Measurements from ENCODE around the gene GAB2. TPM values are rescaled to one million over a fixed set of nuclear protein-coding genes. Genes with fewer than 3 reads are reported as not detected.

GAB2 gene
- total and polyA plus RNA-seq, 2 experiments from 2014 or later, result 4.9 to 10.2 TPM

DNA sequence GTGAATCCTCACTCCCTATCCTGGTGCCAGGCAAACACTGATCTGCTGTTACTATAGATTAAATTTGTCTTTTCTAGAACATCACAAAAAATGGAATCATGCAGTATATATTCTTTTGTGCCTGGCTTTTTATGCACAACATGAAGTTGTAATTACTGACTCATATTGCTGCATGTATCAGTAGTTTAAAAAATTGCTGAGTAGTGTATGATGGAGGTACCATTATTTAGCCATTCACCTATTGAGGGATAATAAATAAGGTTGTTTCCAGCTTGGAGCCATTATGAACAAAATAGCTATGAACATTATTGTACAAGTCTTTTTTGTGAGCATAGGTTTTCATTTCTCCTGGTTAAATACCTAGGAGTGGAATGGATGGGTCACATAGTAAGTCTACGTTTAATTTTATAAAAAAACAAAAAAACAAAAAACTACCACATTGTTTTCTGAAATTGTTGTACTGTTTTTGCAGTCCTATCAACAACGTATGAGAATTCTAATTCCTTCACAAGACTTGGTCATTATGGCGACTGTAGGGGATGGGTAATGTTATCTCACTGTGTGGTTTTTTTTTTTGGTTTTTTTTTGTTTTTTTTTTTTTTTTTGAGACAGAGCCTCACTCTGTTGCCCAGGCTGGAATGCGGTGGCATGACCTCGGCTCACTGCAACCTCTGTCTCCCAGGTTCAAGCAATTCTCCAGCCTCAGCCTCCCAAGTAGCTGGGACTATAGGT is 117.3 kb downstream of the GAB2 start:
- Histone ChIP-seq H3K36me3 (replicated peaks; ENCODE audit: insufficient read depth, low read depth) (no peaks in the 10 kb centered on the region), H3K4me2 (no peak overlapping the region), H3K4me1 (ENCODE audit: insufficient read depth) (peaks cover 15% of the 10 kb centered on the region), H3K79me2 (peaks cover 38% of the 10 kb centered on the region), H3K4me3 (no peak overlapping the region), H3K9me3 (ENCODE audit: low read depth) (no peaks in the 10 kb centered on the region), H3K9me2 (replicated peaks; ENCODE audit: insufficient read depth) (no peaks in the 10 kb centered on the region), H3K27ac (no peak overlapping the region), H2AFZ (no peak overlapping the region), H4K20me1 (ENCODE audit: insufficient read depth, poor library complexity, severe bottlenecking) (no peaks in the 10 kb centered on the region), H3K27me3 (no peaks in the 10 kb centered on the region)
- no peak for DNase-seq (ENCODE audit: low spot score)
- WGBS (ENCODE audit: low lambda C conversion rate, missing lambda C conversion rate), result 95% methylated on average over 5 of the region's 5 CpGs
- TF ChIP-seq EZH2phosphoT487 (IDR thresholded peaks at IDR 0.05; ENCODE audit: low read depth, severe bottlenecking, unreplicated experiment) (no peak), EZH2 (IDR thresholded peaks at IDR 0.05; ENCODE audit: borderline replicate concordance) (no peak)
- TF ChIP-seq, protein P1, sequence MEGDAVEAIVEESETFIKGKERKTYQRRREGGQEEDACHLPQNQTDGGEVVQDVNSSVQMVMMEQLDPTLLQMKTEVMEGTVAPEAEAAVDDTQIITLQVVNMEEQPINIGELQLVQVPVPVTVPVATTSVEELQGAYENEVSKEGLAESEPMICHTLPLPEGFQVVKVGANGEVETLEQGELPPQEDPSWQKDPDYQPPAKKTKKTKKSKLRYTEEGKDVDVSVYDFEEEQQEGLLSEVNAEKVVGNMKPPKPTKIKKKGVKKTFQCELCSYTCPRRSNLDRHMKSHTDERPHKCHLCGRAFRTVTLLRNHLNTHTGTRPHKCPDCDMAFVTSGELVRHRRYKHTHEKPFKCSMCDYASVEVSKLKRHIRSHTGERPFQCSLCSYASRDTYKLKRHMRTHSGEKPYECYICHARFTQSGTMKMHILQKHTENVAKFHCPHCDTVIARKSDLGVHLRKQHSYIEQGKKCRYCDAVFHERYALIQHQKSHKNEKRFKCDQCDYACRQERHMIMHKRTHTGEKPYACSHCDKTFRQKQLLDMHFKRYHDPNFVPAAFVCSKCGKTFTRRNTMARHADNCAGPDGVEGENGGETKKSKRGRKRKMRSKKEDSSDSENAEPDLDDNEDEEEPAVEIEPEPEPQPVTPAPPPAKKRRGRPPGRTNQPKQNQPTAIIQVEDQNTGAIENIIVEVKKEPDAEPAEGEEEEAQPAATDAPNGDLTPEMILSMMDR (IDR thresholded peaks at IDR 0.05; ENCODE audit: poor library complexity), result no peak

DNA sequence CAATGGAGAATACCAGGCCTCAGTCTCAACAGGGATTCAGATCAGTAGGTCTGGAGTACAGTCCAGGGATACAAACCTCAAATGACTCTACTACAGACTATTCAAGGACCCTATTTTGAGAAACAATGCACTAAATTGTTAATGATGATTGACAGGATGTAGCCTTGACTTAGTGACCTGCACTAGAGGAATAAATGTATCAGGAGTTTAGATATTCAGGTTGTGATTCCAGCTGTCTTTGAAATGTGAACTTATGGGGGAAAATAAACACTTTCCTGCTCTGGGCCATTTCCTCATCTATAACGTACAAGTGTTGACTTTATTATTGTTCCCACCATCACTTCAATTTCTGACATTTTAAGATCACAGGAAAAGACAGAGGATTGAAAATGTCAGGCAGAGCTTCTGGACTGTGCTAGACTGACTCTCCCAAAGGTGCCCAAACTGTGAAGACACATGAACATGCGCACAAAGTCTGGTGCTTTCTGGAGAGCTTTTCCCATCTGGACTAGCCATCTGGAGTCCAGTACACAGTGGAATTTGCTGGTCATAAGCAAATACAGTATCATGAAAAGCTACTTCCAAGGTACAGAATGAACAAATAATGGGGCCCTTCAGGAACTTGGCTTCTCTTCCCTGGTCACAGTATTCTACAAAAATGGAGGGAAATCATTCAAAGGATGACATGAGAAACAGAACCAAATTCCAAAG is 118.5 kb downstream of the GAB2 start:
- Histone ChIP-seq H3K9me2 (replicated peaks; ENCODE audit: insufficient read depth) (no peaks in the 10 kb centered on the region), H3K27ac (no peak overlapping the region), H3K4me3 (no peak overlapping the region), H3K27me3 (no peaks in the 10 kb centered on the region), H3K4me1 (ENCODE audit: insufficient read depth) (peaks cover 15% of the 10 kb centered on the region), H2AFZ (no peak overlapping the region), H3K79me2 (peaks cover 39% of the 10 kb centered on the region), H3K9me3 (ENCODE audit: low read depth) (no peaks in the 10 kb centered on the region), H3K4me2 (no peak overlapping the region), H3K36me3 (replicated peaks; ENCODE audit: insufficient read depth, low read depth) (no peaks in the 10 kb centered on the region), H4K20me1 (ENCODE audit: insufficient read depth, poor library complexity, severe bottlenecking) (no peaks in the 10 kb centered on the region)
- no peak for DNase-seq (ENCODE audit: low spot score)
- WGBS (ENCODE audit: low lambda C conversion rate, missing lambda C conversion rate), result 83% methylated on average over 2 of the region's 2 CpGs
- TF ChIP-seq, protein P1 (IDR thresholded peaks at IDR 0.05; ENCODE audit: poor library complexity), result no peak
- TF ChIP-seq EZH2 (IDR thresholded peaks at IDR 0.05; ENCODE audit: borderline replicate concordance), result no peak
- no peak for TF ChIP-seq EZH2phosphoT487 (IDR thresholded peaks at IDR 0.05; ENCODE audit: low read depth, severe bottlenecking, unreplicated experiment)

DNA sequence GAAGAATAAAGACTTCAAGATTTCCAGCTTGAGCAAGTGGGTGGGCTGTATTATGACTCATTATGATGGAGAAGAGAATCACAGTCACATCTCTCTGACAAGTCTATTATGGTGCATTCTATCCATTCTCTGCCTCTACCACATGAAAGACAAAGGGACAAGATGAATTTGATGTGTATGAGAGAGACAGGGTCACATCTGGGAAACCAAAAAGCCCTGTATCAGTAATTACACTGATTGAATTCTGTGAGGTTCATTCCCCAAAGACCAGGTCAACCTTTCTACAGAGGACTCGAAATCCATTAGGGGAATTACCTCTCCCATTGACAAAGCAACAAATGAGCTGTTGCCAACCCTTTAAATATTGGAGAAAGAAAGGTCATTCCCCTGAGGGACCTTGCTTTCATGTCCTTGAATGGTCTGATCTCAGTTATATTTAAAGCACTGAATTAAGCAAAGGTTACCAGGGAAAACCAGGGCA is 119.3 kb downstream of the GAB2 start:
- H4K20me1 ChIP-seq (ENCODE audit: insufficient read depth, poor library complexity, severe bottlenecking), result no peaks in the 10 kb centered on the region
- H3K4me1 ChIP-seq (ENCODE audit: insufficient read depth), result peaks cover 15% of the 10 kb centered on the region
- H3K9me3 ChIP-seq (ENCODE audit: low read depth), result no peaks in the 10 kb centered on the region
- no peak overlapping the region for H3K27ac ChIP-seq
- no peak for DNase-seq (ENCODE audit: low spot score)
- H3K27me3 ChIP-seq, result no peaks in the 10 kb centered on the region
- H3K9me2 ChIP-seq (replicated peaks; ENCODE audit: insufficient read depth), result no peaks in the 10 kb centered on the region
- WGBS (ENCODE audit: low lambda C conversion rate, missing lambda C conversion rate), result 88% methylated on average over 1 of the region's 1 CpG
- no peak overlapping the region for H2AFZ ChIP-seq
- H3K4me3 ChIP-seq, result no peak overlapping the region
- H3K79me2 ChIP-seq, result peaks cover 40% of the 10 kb centered on the region
- no peaks in the 10 kb centered on the region for H3K36me3 ChIP-seq (replicated peaks; ENCODE audit: insufficient read depth, low read depth)
- H3K4me2 ChIP-seq, result no peak overlapping the region
- TF ChIP-seq EZH2 (IDR thresholded peaks at IDR 0.05; ENCODE audit: borderline replicate concordance) (no peak), EZH2phosphoT487 (IDR thresholded peaks at IDR 0.05; ENCODE audit: low read depth, severe bottlenecking, unreplicated experiment) (no peak)
- TF ChIP-seq, protein P1 (IDR thresholded peaks at IDR 0.05; ENCODE audit: poor library complexity), result no peak

All from hepatocyte (in vitro differentiated cells).